GM10266 (cell line): ENCODE measurements around the gene HS6ST2.

Experiments
- DNase-seq: peaks from one replicate; pipeline ENCODE4 v3.0.0; 2012; ENCODE audit errors: extremely low spot score
- CTCF ChIP-seq: IDR thresholded peaks from 2 replicates; pipeline ENCODE4 v1.5.1; 2012; ENCODE audit warnings: mild to moderate bottlenecking, low read depth; ENCODE audit not compliant: control insufficient read depth, insufficient read depth; ENCODE audit errors: missing control alignments

HS6ST2 gene

GRCh38 chrX:132750331-132751062 is 207.9 kb downstream of the HS6ST2 start:
- no peak for DNase-seq
- TF ChIP-seq CTCF: no peak

- no peak for TF ChIP-seq CTCF
- no peak for DNase-seq
Measured at GRCh38 chrX:132749406-132749805, 209.0 kb downstream of the HS6ST2 start.

GRCh38 chrX:132748909-132749308 is 209.5 kb downstream of the HS6ST2 start:
- TF ChIP-seq CTCF: no peak
- DNase-seq: no peak

GRCh38 chrX:132748268-132748667 is 210.2 kb downstream of the HS6ST2 start:
- TF ChIP-seq CTCF: no peak

GRCh38 chrX:132745593-132745992 is 212.8 kb downstream of the HS6ST2 start:
- no peak for TF ChIP-seq CTCF
- DNase-seq: no peak

More at GRCh38 chrX:132748268-132748667, 210.2 kb downstream of the HS6ST2 start:
- DNase-seq: no peak

GRCh38 chrX:132744470-132744869 is 214.0 kb downstream of the HS6ST2 start:
- TF ChIP-seq CTCF: no peak

GRCh38 chrX:132743086-132743485 is 215.3 kb downstream of the HS6ST2 start:
- TF ChIP-seq CTCF: no peak
- no peak for DNase-seq

More at GRCh38 chrX:132744470-132744869, 214.0 kb downstream of the HS6ST2 start:
- no peak for DNase-seq
